GM20431 (cell line): ENCODE results near the gene NR2C1.

Source experiments
- in situ Hi-C: fragments of 300-500 bp; cut with MseI, MboI; formaldehyde crosslinking; loops from one replicate; pipeline ENCODE4 v1.15.0; 2020; ENCODE audit warnings: low sequenced_read_pairs; ENCODE audit not compliant: unreplicated experiment

The NR2C1 gene

GRCh38 chr12:94972795-94973194 lies 100.6 kb downstream of the NR2C1 start:
- in situ Hi-C loops, result no loop called here

DNA sequence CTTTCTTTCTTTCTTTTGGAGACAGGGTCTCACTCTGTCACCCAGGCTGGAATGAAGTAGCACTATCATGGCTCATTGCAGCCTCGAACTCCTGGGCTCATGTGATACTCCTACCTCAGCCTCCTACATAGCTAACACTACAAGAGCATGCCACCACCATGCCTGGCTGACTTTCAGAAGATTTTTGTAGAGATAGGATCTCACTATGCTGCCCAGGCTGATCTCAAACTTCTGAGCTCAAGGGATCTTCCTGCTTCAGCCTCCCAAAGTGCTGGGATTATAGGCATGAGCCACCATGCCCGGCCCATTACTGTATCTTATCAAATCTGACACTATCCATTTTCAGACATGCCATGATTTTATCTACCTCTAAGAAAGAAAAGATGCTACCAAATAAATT lies 101.5 kb downstream of the NR2C1 start:
- in situ Hi-C loops, result no loop called here

DNA sequence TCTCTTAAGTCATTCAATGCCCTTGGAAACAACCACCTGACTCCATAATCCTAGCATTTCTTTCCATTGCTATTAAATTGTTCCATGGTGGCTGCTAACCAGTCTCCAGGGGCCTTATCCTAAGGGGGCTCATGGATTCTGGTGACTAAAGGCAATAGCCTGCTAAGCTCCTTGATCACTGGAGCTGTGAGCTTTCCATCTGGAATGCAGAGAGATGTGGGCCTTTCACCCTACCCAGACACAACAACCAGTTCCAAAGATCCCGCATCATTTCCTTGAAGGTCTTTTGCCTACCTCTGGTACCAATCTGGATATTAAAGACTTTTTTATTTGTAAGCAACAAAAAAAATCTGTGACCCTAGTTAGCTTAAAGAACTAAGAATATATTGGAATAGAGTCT lies 102.9 kb downstream of the NR2C1 start:
- in situ Hi-C loops, result no loop called here
